Activated CD8-positive, alpha-beta memory T cell treated with anti-CD3 and anti-CD28 coated beads for 1 hour (primary cell): Measurements from ENCODE around the gene DNASE1L3.
"Not testable (repeated sequence)": the region's sequence is repeated elsewhere in the genome, so short reads cannot be mapped to it uniquely, and the experiment has no call there.

ENCODE experiments used
- DNase-seq, 2 donors: peaks; one replicate each; pipeline ENCODE4 v3.0.0-alpha.2; 2020; ENCODE audit warnings: low read depth in 1 of 2; ENCODE audit errors: extremely low read depth in 1 of 2

The DNASE1L3 gene

DNA sequence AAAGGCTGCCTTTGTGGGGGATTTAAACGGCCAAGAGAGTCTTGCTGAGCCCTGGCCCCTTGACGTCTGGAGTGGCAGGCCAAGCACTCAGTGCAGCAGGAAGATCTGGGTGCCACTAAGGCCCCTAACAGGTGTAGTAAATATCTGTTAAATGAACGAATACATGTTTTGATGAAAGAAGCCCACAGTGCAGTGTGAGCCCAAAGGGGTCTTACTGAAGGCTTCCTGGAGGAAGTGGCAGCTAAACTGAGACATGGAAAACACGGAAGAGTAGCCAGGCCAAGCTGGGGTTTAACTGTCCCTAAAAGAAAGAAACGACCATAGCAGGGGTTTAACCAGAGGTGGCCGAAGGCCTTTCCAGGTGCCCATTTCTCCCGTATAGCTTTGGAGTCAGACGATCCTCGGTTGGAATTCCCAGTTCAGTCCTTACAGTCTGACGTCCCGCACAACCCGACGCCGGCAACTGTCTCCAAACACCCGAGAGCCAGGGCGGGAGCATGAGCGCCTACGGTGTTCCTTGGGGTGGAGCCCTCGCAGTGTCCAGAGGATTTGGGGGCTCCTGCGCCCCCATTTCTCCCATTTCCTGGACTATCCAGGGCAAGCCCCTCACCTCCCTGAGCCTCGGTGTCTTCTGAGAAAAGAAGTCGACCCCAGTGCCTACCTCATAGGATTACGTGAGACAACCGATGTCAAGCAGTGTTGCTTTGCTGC lies 25.9 kb upstream of the DNASE1L3 start:
- DNase-seq, result no peak

DNA sequence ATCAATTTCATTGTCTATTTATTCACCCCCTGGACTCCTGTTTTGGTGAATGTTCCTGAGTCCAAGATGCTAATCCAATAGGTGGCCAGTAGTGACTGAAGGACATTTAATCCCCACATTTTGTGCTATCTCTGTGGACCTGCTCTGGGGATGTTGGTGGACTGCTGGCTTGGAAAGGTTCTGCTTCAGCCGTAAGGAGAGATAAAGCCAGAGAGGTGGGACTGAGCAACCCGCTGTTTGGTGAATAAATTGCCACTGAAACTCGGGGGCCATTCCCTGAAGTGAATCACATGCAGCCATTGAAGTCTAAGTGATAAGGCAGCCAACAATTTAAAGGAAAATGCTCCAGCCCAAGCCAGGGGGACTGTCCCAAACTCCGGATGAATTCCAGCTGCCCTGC lies 25.2 kb upstream of the DNASE1L3 start:
- no peak for DNase-seq

DNA sequence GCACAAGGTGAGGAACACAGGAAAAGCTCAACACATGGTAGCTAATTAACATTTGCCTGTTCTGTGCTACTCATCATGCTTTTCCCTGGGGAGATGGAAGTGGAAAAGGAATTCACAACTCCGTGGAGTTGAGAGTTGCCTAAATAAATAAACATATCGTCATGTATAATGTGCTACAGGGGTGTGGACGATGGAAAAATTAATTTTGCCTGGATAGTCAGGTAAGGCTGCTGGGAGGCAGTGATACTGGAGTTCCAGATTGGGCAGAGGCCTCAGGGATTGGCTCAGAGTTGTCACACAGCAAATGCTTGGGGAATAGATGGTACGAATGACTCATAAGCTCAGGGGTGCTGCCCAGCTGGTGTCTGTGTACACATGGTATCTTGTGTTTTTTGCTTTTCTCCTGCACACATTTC lies 23.8 kb upstream of the DNASE1L3 start:
- no peak for DNase-seq

DNA sequence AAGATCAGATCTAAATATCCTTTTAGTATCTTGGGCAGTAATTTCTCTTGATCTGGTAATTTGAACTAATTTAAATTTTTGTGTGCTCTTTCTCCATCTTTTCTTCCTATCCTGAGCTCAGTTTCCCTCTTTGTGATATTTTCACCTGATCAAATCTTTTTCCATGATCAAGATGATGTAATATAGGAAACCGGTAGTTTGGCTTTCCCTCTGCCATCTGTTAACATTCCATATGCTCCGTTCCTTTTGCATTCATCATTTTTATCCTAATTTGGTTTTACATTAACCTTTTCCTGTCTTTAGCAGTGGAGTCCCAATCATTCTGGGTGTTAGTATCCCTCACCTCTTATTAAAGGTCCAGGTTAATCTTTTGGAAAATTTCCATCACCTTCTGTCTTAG lies 20.9 kb upstream of the DNASE1L3 start:
- no peak for DNase-seq

- no peak for DNase-seq
Measured at GRCh38 chr3:58230876-58231552, 20.2 kb upstream of the DNASE1L3 start.

DNA sequence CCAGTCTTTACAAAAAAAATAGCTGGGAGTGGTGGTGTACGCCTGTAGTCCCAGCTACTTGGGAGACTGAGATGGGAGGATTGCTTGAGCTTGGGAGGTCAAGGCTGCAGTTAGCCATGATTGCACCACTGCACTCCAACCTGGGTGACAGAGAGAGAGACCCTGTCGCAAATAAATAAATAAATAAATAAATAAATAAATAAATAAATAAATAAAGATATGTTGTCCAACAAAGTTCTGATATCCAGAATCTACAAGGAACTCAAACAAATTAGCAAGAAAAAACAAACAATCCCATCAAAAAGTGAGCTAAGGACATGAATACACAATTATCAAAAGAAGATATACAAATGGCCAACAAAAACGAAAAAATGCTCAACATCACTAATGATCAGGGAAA lies 17.2 kb upstream of the DNASE1L3 start:
- DNase-seq, result not testable (repeated sequence)

DNA sequence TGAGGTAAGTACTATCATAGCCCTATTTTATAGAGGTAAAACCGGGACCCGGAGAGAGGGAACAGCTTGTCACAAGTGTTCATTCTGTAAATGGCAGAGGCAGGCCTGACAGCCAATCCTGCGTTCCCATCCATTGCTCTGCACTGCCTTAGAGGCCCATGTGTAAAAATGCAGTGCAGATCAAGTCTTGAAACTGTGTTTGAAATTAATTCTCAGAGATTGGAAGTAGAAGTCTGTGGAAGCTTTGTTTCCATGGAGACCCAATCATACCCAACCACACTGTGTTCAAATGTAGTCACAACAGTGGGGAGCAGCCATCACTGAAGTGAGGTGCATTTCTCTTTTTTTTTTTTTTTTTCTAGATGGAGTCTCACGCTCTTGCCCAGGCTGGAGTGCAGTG lies 13.1 kb upstream of the DNASE1L3 start:
- DNase-seq, result no peak

GRCh38 chr3:58222161-58222724 lies 11.5 kb upstream of the DNASE1L3 start:
- DNase-seq, result no peak

GRCh38 chr3:58218904-58219303 lies 8.1 kb upstream of the DNASE1L3 start:
- DNase-seq, result no peak

DNA sequence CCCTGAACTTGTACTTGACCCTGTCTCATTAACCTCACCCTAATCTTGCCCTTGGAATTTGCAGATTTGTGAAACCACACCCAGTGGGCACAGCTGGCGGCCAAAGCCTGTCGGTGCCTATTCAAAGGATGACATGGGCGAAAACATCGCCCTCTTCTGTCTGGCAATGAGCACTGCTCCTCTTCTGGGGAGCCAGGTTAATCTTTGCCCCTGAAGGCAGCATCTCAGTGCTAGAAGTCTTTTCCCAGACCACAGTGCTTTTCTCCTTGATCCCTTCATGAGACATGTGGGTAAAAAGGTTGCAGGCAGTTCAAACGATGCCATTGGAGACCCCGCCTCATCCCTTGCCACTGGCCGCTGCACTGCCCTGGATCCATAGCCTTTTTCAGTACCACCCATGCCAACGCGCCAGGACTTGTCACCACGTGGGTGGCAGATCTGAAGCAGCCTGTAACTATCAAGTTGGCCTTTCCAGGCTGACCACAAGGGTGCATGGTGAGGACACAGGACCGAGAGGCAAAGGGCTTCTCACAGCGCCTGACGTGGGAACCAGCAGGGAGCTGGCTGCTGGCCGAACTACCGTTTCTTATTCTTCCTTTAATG lies 6.5 kb upstream of the DNASE1L3 start:
- peak; percentile 20 to 25 for DNase-seq

DNA sequence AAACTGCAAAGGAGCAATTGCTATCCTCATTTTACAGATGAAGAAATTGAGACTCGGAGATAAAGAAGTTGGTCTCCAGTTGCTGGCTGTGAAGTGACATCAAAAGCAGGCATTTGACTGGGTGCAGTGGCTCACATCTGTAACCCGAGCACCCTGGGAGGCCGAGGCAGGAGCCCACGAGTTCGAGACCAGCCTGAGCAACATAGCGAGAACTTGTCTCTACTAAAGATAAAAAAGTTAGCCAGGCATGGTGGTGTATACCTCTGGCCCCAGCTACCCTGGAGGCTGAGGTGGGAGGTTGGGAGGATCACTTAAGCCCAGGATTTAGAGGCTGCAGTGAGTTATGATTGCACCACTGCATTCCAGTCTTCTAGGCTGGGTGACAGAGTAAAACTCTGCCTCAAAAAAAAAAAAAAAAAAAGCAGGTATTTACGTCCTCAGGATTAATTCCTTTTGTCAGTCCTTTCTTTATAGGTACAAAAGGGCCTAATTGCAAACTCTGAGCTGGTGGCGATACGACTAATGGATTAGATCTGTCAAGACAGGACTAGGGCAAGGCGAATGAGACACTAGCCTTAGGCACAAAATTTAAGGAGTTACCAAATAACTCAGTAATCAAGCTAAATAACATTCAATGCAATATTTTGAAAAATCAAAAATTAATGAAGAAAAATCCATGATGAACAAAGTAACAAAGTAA lies 5.9 kb upstream of the DNASE1L3 start:
- no peak for DNase-seq

DNA sequence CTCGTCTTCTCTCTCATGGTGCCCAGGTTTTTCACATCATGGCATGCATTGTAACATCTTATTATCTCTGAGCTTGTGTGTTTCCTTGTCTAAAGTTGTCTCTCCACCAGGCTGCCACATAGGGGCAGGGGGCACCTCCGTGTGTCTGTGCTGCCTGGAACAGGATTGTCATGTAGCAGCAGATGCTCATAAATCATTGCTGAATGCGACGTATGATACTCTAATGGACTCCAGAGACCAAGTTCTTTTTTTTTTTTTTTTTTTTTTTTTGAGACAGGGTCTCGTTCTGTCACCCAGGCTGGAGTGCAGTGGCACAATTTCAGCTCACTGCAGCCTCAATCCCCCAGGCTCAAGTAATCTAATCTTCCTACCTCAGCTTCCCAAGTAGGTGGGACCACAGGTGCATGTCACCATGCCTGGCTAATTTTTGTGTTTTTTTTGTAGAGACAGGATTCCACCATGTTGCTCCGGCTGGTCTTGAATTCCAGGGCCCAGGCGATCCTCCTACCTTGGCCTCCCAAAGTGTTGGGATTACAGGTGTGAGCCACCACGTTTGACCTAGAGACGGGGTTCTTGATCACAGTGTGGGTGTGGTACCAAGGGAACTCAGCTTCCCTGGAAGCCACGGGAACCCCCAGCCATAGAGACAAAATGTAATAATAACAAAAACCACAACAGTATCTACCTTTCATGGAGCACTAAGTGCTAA lies 4.7 kb upstream of the DNASE1L3 start:
- no peak for DNase-seq

DNA sequence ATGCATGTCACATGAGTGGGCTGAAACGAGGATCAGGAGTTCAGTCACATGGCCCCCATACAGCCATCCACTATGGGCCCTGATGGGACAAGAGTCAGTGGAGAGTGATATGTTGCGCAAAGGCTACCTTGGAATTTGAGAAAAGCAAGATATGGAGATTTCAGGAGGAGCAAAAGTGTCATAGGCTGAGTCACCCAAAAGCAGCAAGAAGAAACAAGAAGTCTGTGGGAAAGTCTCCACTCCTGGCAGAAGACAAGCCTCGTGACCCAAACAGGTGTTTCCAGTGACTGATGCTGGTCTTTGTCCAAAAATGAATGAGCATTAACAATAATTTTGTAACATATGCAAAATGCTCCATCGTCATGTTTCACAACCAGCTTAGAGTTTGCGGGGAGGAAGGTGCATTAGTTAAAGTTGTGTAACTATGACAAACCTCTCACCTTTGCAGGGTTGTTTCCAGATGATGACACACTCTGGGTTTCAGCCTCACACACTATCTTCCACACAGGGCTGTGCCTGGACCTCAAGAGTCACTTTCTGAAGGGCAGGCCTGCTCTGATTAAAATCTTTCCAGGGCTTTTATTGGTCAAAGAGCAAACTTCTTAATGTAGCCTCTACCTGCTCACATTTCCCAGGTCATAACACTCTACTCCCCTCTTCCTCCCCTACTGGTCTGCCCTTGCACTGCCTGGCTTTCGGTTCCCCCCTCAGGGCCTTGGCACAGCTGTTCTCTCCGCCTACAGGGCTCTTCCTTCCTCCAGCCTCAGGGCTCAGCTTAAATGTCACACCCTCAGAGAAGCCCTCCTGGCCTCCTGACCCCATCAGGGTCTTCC lies 3.9 kb upstream of the DNASE1L3 start:
- DNase-seq, result no peak

DNA sequence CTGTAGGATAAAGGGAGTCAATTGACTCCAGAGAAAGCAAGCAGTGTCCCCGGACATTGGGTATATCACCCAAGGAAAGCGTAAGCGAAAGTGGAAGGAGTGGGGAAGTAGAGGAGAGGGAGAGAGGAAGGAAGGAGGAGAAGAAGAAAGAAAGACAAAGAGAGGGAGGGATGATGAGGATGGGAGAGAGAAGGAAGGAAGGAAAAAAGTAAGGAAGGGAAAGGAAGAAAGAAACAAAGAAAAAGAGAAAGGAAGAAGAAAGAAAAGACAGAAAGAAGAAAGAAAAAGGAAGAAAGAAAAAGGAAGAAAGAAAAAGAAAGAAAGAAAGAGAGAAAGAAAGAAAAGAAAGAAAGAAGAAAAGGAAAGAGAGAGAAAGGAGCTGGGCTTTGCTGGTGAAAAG lies 839 bp downstream of the DNASE1L3 start:
- no peak for DNase-seq

GRCh38 chr3:58207954-58208353 lies 2.8 kb downstream of the DNASE1L3 start:
- no peak for DNase-seq

- DNase-seq, result no peak
Measured at GRCh38 chr3:58206406-58207011, 4.3 kb downstream of the DNASE1L3 start.

- DNase-seq, result no peak
Measured at GRCh38 chr3:58205981-58206380, 4.8 kb downstream of the DNASE1L3 start.

GRCh38 chr3:58204720-58205119 lies 6.1 kb downstream of the DNASE1L3 start:
- DNase-seq, result no peak

DNA sequence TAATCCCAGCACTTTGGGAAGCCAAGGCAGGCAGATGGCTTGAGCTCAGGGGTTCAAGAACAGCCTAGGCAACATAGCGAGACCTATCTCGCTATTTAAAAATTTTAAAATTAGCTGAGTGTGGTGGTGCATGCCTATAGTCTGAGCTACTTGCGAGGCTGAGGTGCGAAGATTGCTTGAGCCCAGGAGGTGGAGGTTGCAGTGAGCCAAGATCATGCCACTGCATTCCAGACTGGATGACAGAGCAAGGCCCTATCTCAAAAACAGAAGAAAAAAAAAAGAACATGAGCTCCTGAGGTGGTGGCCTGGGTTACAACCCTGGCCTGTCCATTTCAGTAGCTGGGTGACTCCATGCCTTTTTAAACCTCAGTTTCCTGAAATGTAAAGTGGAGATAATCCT lies 7.2 kb downstream of the DNASE1L3 start:
- no peak for DNase-seq
